SU-DHL-6 (cell line): ENCODE results near the gene STPG4.

Source experiments
- H2AFZ ChIP-seq: fragments of 200-600 bp; sonication (generic); 2 replicates; pipeline ENCODE4 v1.6.1; 2014; ENCODE audit warnings: low read depth, mild to moderate bottlenecking, moderate library complexity, mixed read lengths, antibody characterized with exemption, low read length; ENCODE audit not compliant: severe bottlenecking
- H3F3A ChIP-seq: fragments of 200-600 bp; shearing (Covaris generic); 2 replicates; pipeline ENCODE4 v1.6.0; 2016; ENCODE audit warnings: antibody characterized with exemption, mild to moderate bottlenecking; ENCODE audit not compliant: insufficient read depth
- H3K27ac ChIP-seq: fragments of 200-600 bp; sonication (generic); 2 replicates; pipeline ENCODE4 v1.5.1; 2016; ENCODE audit warnings: low read depth, mild to moderate bottlenecking, low read length, moderate library complexity, mixed read lengths
- H3K27me3 ChIP-seq: fragments of 200-600 bp; sonication (generic), shearing (Covaris generic); 2 replicates; pipeline ENCODE4 v1.6.0; 2014; ENCODE audit warnings: mild to moderate bottlenecking, low read length
- H3K36me3 ChIP-seq: fragments of 200-600 bp; sonication (generic); 2 replicates; pipeline ENCODE4 v1.6.1; 2014; ENCODE audit warnings: mild to moderate bottlenecking, low read length, mixed read lengths
- H3K4me2 ChIP-seq: fragments of 300-600, 200-600 bp; shearing (Covaris generic), sonication (generic); 2 replicates; pipeline ENCODE4 v1.6.0; 2014; ENCODE audit warnings: low read length, low read depth, mild to moderate bottlenecking; ENCODE audit not compliant: poor library complexity, severe bottlenecking
- H3K4me3 ChIP-seq: fragments of 200-600 bp; sonication (generic); 2 replicates; pipeline ENCODE4 v1.5.1; 2014; ENCODE audit warnings: antibody characterized with exemption, low read length, mild to moderate bottlenecking, mixed read lengths; ENCODE audit not compliant: insufficient read depth, poor library complexity, severe bottlenecking
- H3K79me2 ChIP-seq: fragments of 200-600 bp; sonication (generic); 2 replicates; pipeline ENCODE4 v1.6.1; 2014; ENCODE audit warnings: mild to moderate bottlenecking, low read length, moderate library complexity; ENCODE audit not compliant: insufficient read depth
- H3K9ac ChIP-seq: fragments of 200-600 bp; sonication (generic); 2 replicates; pipeline ENCODE4 v1.7.0; 2014; ENCODE audit warnings: mild to moderate bottlenecking, low read length
- H3K9me2 ChIP-seq: fragments of 200-600 bp; sonication (generic); replicated peaks from 2 replicates; pipeline ENCODE4 v1.6.1; 2014; ENCODE audit warnings: low read length; ENCODE audit not compliant: insufficient read depth
- H3K9me3 ChIP-seq: fragments of 200-600 bp; sonication (generic); 2 replicates; pipeline ENCODE4 v1.6.1; 2014; ENCODE audit warnings: low read length, mixed read lengths; ENCODE audit not compliant: insufficient read depth
- H4K20me1 ChIP-seq: fragments of 200-600 bp; sonication (generic); 2 replicates; pipeline ENCODE4 v1.6.1; 2014; ENCODE audit warnings: low read depth, mild to moderate bottlenecking, antibody characterized with exemption, low read length, moderate library complexity, mixed read lengths
- CTCF ChIP-seq: fragments of 200-600 bp; sonication (generic); IDR thresholded peaks from one replicate; pipeline ENCODE4 v1.5.1; 2017; ENCODE audit warnings: antibody characterized with exemption, mild to moderate bottlenecking, low read length, moderate library complexity; ENCODE audit not compliant: insufficient read depth, poor library complexity, severe bottlenecking
- EZH2phosphoT487 ChIP-seq: fragments of 200-600 bp; sonication (generic), shearing (Covaris generic); conservative IDR thresholded peaks from 2 replicates; pipeline ENCODE4 v1.6.1; 2018; ENCODE audit warnings: mild to moderate bottlenecking, antibody characterized with exemption, low read length, moderate library complexity, mixed read lengths

The STPG4 gene

GRCh38 chr2:47050762-47051161, 104.3 kb downstream of the STPG4 start:
- Histone ChIP-seq H3F3A (no peaks in the 10 kb centered on the region), H3K36me3 (no peaks in the 10 kb centered on the region; the same call in 1 of the 2 replicates), H3K9me2 (no peaks in the 10 kb centered on the region), H3K27me3 (no peaks in the 10 kb centered on the region), H3K9me3 (no peaks in the 10 kb centered on the region), H3K4me3 (no peak overlapping the region), H2AFZ (no peak overlapping the region), H4K20me1 (no peaks in the 10 kb centered on the region), H3K79me2 (no peaks in the 10 kb centered on the region), H3K27ac (no peak overlapping the region), H3K9ac (no peak overlapping the region), H3K4me2 (no peak overlapping the region)
- no peak for TF ChIP-seq EZH2phosphoT487

GRCh38 chr2:47050021-47050760, 104.9 kb downstream of the STPG4 start:
- TF ChIP-seq CTCF (no peak), EZH2phosphoT487 (no peak)
- Histone ChIP-seq H3K36me3 (no peaks in the 10 kb centered on the region; the same call in 1 of the 2 replicates), H3K9me2 (no peaks in the 10 kb centered on the region), H2AFZ (no peak overlapping the region), H3K27ac (no peak overlapping the region), H4K20me1 (no peaks in the 10 kb centered on the region), H3K9me3 (no peaks in the 10 kb centered on the region), H3K79me2 (no peaks in the 10 kb centered on the region), H3K27me3 (no peaks in the 10 kb centered on the region), H3K4me3 (no peak overlapping the region), H3F3A (no peaks in the 10 kb centered on the region), H3K9ac (no peak overlapping the region), H3K4me2 (no peak overlapping the region)

GRCh38 chr2:47049502-47049901, 105.6 kb downstream of the STPG4 start:
- Histone ChIP-seq H4K20me1 (no peaks in the 10 kb centered on the region), H3K4me2 (no peak overlapping the region), H3K27me3 (no peaks in the 10 kb centered on the region), H2AFZ (no peak overlapping the region), H3K27ac (no peak overlapping the region), H3K9me3 (no peaks in the 10 kb centered on the region), H3K4me3 (no peak overlapping the region), H3K36me3 (no peaks in the 10 kb centered on the region; the same call in 1 of the 2 replicates), H3K9ac (no peak overlapping the region), H3F3A (no peaks in the 10 kb centered on the region), H3K79me2 (no peaks in the 10 kb centered on the region), H3K9me2 (no peaks in the 10 kb centered on the region)
- TF ChIP-seq CTCF, result no peak
- no peak for TF ChIP-seq EZH2phosphoT487

- H3K27ac ChIP-seq, result no peak overlapping the region
- no peak for TF ChIP-seq EZH2phosphoT487
- TF ChIP-seq CTCF, result no peak
- no peaks in the 10 kb centered on the region for H3K79me2 ChIP-seq
- no peaks in the 10 kb centered on the region; the same call in 1 of the 2 replicates for H3K36me3 ChIP-seq
- no peaks in the 10 kb centered on the region for H3K9me2 ChIP-seq
- no peaks in the 10 kb centered on the region for H3K9me3 ChIP-seq
- no peaks in the 10 kb centered on the region for H3K27me3 ChIP-seq
- no peak overlapping the region for H3K4me3 ChIP-seq
- no peak overlapping the region for H3K9ac ChIP-seq
- no peaks in the 10 kb centered on the region for H3F3A ChIP-seq
- H4K20me1 ChIP-seq, result no peaks in the 10 kb centered on the region
- H3K4me2 ChIP-seq, result no peak overlapping the region
- H2AFZ ChIP-seq, result no peak overlapping the region
Observed at GRCh38 chr2:47048801-47049480, 106.2 kb downstream of the STPG4 start.
